Adipose tissue (tissue), 3 donors: ENCODE results near the gene RASA2. TPM values are rescaled to one million over a fixed set of nuclear protein-coding genes. Genes with fewer than 3 reads are reported as not detected.

ENCODE experiments used
- H3K27ac ChIP-seq: one replicate; pipeline ENCODE4 v1.5.1; 2013; ENCODE audit warnings: low read depth, low read length
- WGBS, 3 donors: extraction: QIAGEN DNeasy Blood & Tissue Kit; methylation state at CpG; one replicate each; pipeline ENCODE4 v1.1.7; 2013; 5-methylcytosine and 5-hydroxymethylcytosine counted together
- polyA plus RNA-seq, 3 donors: library from polyadenylated mRNA; stranded (reverse); fragments of 200-250 nt; gene quantifications; one replicate each; pipeline ENCODE4 v1.2.3, GENCODE V29; 2013
- donor health status: healthy with polysubstance abuse.
- donor health status: Bipolar disorder and iron deficiency.
- donor health status: healthy.

RASA2 gene
- polyA plus RNA-seq, 3 donors, result 2.4 to 6.0 (median 4.1) TPM

DNA sequence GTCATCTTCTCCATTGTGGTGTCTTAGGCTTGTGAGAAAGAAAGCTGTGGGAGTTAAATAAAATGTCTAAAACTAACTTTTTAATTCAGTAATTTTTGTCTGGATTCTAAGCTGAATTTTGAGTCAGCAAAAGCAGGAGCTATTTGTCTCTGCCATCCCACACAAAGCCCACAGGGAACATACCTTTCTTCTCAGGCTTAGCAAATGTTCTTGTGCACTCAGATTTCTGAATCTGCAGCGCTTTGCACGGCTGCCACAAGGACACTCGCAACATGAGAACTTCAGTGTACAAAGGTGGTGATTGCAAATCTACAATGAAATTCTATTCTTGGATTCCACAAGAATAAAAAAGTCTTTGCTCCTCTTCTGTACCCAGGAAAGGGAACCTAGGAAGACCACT, 163.0 kb downstream of the RASA2 start:
- WGBS, 3 donors, result 49 to 62% (median 55%) methylated on average over 3 of the region's 3 CpGs
- H3K27ac ChIP-seq, result no peak overlapping the region

DNA sequence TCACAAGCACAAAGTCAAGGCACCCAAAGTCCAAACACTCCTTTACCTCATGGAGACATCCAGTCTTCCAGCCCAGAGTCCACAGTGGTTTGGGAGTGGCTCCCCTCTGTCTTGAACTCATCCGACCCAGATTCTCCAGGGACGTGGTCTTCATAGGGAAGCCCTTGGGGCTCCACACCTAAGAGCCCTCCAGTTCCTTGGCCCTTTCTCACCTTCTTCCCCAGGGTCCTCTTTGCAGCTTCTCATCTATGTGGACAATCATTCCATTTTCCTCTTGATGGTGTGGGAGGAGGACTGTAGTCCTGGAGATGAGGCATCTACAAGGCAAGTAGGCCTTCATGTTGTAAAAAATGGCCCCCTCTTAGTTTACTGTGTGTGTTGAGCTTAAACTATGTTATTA, 164.0 kb downstream of the RASA2 start:
- 93 to 98% (median 95%) methylated on average over 2 of the region's 2 CpGs for WGBS, 3 donors
- no peak overlapping the region for H3K27ac ChIP-seq

DNA sequence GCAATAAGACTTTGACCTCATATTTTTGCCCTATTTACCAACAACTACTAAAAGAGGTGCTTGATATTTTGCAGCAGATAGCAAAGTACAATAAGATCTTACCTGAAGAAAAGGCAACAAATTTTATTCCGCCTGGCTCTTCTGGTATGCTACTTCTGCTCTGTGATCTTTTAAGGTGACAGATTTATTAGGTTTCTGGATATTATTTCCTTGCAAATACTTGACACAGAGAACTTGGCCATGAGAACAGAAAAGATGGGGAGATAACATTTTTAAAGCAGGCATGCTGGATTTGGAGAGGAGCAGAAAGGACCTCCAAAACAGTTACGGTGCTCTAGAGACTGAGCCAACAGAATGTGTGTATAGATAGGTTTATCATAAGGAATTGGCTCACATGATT, 164.6 kb downstream of the RASA2 start:
- 46 to 49% (median 48%) methylated on average over 2 of the region's 2 CpGs for WGBS, 3 donors
- H3K27ac ChIP-seq, result no peak overlapping the region

DNA sequence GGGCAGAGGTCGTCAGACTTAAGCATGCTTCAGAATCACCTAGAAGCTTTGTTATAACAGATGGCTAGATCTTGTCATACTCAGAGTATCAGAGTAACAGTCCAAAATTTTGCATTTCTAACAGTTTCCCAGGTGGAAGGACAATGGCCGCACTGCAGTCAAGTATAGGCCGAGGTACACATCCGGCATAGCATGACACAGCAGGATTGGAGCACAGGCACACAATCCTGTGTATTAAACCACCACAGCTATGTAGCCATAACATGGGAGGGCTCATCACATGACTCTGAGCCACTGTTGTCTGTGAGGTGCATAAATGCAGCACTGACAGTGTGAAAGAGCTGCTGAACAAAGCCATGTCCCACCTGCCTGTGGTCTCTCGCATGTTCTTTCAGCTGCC, 165.5 kb downstream of the RASA2 start:
- 85 to 92% (median 89%) methylated on average over 5 of the region's 5 CpGs for WGBS, 3 donors
- no peak overlapping the region for H3K27ac ChIP-seq

DNA sequence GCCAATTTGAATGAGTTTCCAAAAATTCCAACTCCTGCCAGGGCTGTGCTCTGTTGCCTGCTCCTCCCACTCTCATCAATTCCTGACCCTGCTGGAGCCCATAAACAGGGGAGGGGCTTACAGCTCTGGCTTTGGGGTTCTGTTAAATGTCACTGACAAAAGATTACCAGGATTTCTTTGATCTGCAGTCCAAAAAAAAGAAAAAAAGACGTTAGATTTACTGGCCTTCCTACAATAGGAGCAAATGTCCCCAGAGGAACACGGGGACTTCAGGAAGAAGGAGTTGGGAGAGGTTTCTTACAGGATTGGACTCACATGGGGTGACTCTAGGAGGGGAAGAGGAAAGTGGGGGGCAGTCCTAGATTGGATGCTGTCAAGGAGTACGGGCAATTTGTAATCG, 167.0 kb downstream of the RASA2 start:
- WGBS, 3 donors, result 65 to 72% (median 67%) methylated on average over 4 of the region's 4 CpGs
- H3K27ac ChIP-seq, result no peak overlapping the region

DNA sequence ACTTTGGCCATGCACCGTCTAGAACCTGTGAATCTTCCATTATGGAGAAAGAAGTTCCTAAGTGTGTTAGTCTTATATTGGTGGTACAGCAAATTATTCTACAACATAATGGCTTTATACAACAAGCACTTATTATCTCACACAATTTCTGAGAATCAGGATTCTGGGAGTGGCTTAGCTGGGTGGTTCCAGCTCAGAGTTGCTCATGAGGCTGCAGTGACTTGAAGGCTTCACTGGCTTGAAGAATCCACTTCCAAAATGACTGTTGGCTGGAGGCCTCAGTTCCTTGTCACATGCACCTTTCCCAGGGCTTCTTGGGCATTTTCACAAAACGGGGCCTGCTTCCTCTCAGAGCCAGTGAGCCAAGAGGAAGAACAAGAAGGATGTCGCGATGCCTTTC, 169.0 kb downstream of the RASA2 start:
- 82 to 88% (median 86%) methylated on average over 4 of the region's 4 CpGs for WGBS, 3 donors
- H3K27ac ChIP-seq, result no peak overlapping the region

DNA sequence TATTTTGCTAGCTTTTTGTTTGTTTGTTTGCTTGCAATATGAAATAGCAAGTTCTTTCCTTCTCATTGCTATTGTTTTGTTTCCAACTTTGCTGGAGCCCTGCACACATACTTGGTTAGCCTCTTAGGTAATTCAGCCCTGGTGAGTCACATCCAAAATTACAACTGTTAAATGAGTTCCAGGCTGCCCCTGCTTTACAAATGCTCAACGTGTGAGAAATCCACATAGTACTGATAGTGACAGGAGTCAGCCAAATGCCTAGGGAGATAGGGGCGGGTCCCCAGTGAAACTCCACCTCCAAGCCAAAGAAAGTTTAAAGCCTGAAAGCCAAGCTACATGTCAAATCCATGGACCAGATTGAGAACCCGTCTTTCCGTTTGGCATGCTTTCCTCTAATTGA, 169.9 kb downstream of the RASA2 start:
- no peak overlapping the region for H3K27ac ChIP-seq
- 74 to 85% (median 78%) methylated on average over 4 of the region's 4 CpGs for WGBS, 3 donors

DNA sequence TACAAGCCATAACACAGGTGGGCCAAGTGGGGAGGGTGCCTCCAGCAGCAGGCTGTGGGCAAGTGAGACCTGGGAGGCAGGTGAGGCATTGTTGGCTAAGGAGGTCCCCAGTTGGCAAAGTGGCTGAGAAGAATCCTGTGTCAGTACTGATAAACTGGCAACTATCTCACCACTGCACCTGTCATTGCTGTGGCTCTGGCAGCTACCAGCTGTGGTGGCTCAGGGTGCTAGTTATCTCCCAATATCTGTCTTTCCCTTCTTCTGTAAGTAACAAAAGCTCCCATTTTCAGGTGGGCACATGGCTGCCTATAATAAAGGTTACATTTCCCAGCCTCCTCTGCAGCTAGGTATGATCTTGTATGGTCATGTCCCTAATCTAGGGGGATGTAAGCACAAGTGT, 170.7 kb downstream of the RASA2 start:
- no peak overlapping the region for H3K27ac ChIP-seq

DNA sequence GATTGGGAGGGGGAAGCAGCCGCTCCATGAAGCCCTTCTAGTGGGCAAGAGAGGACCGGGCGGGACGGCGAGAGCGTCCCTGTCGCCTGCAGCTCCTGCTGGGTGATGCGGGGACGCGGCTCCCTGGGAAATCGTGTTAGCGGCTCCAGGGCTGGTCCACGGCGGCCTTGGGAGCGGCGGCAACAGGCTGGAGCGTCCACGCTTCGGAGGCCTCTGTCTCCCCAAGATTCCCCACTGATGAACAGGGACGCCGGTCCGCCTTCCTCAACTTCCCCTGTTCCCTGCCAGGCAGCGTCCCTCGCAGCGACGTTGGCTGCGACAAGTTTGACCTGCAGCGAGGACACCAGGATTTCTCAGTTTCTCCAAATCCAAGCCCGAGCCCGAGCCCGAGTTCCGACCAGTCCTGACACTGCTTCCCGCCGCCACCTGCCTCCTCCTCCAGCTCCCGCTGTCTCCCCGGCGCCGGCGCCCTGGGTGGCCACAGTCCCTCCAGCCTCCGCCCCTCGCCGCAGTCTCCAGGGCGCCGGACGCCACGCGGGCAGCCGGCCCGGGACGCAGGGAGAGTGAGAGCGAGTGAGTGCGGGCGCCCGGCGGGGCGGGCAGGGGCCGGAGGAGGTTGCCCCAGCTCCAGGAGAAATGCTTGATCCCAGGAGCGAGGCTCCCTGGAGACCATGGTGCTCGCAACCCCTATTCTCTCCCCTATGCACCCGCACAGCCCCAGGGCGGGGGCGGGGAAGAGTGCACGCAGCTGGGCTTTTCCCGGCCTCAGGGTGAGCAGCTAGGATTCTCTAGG, 173.2 kb downstream of the RASA2 start:
- H3K27ac ChIP-seq, result no peak overlapping the region
- WGBS, 3 donors, result 1 to 2% (median 1%) methylated on average over 64 of the region's 64 CpGs

DNA sequence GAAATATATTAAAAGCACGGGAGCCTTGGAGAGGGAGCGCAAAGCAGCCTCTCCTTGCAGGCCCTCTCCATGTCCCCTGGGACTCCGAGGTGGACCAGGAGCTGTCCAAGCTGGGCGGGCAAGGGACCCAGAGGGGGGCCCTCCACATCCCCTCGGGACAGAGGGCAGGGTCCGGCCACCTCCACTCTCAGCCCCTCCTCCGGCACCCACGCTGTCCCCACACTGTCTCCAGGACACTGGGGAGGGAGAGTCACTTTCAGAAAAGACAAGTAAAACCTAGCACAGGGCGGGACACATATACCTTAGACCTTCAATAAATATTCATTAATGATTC, 173.8 kb downstream of the RASA2 start:
- no peak overlapping the region for H3K27ac ChIP-seq
- WGBS, 3 donors, result 39 to 61% (median 48%) methylated on average over 9 of the region's 9 CpGs

DNA sequence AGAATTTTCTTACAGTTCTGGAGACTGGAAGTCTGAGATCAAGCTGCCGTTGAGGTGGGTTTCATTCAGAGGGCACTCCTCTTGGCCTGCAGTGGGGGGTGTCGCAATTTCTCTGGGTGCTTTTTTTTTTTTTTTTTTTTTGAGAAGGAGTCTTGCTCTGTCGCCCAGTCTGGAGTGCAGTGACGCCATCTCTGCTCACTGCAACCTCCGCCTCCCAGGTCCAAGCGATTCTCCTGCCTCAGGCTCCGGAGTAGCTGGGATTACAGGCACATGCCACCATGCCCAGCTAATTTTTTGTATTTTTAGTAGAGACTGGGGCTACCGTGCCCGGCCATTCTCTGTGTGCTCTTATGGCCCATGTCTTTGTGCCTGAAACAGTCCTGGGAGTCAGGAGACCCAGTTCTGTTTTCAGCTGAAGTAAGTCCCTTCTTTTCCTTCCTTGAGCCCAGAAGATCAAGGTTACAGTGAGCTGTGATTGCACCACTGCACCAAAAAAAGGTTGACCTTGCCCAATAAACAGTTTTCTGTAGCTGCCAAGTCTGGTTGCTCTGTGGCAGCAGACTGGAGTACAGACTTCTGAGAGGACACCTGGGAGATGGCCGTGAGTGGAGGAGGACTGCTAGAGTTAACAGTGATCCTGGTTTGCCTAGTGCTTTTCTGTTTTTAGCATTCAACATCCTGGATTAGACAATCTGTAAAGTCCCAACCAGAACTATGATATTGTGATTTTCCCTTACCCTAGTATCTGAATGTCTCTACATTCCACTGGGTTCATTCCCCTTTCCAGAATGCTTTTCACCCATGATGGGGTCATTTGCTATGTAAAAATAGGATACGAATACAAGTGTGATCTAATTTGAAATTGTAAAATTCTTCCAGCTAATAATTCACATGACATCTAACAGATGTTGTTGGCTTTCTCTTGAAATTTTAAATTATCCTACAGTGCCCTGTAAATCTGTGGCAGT, 174.7 kb downstream of the RASA2 start:
- no peak overlapping the region for H3K27ac ChIP-seq
- 72 to 82% (median 80%) methylated on average over 11 of the region's 11 CpGs for WGBS, 3 donors

DNA sequence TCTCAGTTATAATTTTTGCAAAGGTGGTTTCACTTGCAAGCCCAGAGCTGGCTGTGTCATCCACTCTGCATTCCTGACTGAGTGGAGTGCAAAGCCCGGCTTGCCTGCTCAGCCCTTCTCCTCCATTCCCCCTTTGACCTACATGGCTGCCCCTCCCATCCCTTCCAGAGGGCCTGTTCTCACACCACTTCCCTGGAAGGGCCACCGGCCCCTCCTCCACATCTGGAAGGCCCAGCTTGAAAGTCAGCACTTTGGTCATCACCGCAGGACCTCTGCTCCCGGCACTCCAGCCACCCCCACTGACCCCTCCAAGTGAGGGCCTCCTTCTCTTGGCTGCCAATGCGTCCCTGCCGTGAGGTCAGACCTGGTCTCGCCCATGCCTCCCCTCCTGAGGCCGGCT, 177.2 kb downstream of the RASA2 start:
- no peak overlapping the region for H3K27ac ChIP-seq
- WGBS, 3 donors, result 50 to 62% (median 54%) methylated on average over 8 of the region's 8 CpGs

Other genes with a start within 250 kb of the RASA2 start
- gene ZBTB38, start 118.5 kb upstream of the RASA2 start, polyA plus RNA-seq, result 10 to 100 TPM in 2 of 3 donors, 1 to 10 TPM in 1; 9.4 to 23.3 (median 18.2) TPM